ENCODE results near the gene FRMD6. TPM values are rescaled to one million over a fixed set of nuclear protein-coding genes. Genes with fewer than 3 reads are reported as not detected.

Gene FRMD6
- total RNA-seq, 2 experiments from 2014 or later = 3.4 to 3.9 TPM

Other genes starting within 250 kb of the FRMD6 start
- 100 to 1,000 TPM; 131 to 132 TPM for gene GNG2, start 208.7 kb downstream of the FRMD6 start, total RNA-seq

All from activated naive CD8-positive, alpha-beta T cell treated with anti-CD3 and anti-CD28 coated beads for 36 hours (primary cell).